Kasumi-1 (cell line): ENCODE results near the gene ARL15.

ENCODE experiments used
- DNase-seq, 2 experiments: peaks; one replicate each; lab custom pipeline; 2025; lab: John Stamatoyannopoulos, UW

The ARL15 gene

DNA sequence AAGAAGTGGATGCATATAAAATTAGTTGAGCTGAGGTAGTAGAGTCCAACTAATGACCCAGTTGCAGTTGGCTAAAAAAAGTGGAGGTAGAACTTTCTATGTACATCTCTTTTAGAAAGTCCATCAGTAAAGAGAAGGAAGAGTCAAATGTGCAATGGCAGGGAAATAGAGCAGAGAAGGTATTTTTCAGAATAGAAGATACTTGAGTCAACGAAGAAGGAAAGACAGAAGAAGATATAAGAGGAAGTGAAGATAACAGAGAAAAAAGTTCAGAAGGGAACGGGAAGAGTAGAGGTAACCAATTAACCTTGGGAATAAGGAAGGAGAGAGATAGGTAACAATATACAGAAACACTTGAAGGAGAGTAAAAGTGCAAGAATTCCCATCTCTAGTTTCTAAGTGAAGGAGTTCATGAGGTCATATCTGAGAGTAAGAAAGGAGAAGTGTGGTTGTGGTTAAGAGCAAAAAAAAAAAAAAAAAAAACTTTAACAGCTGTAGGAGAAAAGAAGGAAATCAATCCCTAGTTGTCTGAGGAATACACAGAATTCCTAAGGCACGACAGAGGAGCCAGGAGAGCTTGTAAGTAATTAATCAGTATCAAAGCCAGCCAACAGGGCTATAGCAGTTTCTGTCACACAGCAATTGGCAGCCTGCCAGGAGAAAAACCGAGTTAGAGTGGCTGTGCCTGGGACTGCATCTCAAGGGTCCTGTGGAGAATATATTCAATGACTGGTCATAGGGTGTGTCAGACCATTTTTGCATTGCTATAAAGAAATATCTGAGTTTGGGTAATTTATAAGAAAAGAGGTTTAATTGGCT lies 61.0 kb downstream of the ARL15 start:
- peak; percentile 73 to 76 for DNase-seq

DNA sequence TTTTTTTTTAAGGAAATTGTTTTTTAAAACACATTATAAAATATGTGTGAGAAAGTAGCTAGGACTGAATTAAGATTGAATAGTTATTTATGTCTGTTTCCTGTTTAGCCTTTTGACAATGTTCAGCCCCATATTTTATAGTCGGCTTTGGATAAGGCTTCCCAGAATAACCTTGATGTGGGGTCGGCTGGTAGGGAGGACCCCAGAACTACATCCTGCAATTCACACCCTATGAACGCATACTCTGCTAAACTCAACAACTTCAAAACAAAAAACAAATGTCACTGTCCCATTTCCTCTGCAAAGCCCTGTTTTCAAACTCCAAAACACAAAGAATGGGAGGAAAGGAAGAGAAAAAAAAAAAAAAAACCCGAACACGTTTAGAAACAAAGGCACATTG lies 63.1 kb downstream of the ARL15 start:
- no peak for DNase-seq

DNA sequence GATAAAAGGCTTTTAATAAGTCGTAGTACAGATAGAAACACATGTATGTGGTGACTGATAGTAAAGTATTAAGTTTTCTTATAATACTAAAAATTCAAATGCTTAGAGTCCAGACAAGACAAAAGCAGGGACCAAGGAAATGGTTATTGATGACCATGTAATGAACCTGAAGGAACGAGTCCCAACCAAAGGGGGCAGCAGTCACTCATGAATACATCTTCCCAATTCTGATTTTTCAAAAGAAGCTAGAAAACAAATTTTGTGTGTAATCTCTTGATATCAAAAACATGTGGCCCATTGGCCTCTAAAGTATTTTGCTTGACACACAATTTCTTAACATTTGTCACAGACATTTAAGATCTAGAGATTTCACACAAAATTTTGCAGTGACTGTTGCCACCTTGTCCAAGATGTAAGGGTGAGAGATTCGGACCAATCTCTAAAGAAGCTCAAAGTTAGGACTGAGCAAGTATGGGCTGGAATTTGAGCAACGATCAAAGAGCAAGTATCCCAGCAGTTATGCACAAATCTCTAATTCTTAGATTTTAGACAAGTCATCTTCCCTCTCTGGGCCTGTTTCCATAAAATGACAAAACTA lies 66.8 kb downstream of the ARL15 start:
- peak; percentile 38 to 74 for DNase-seq

- DNase-seq, result no peak
These were observed 68.1 kb downstream of the ARL15 start for GRCh38 chr5:54242297-54242696.

DNA sequence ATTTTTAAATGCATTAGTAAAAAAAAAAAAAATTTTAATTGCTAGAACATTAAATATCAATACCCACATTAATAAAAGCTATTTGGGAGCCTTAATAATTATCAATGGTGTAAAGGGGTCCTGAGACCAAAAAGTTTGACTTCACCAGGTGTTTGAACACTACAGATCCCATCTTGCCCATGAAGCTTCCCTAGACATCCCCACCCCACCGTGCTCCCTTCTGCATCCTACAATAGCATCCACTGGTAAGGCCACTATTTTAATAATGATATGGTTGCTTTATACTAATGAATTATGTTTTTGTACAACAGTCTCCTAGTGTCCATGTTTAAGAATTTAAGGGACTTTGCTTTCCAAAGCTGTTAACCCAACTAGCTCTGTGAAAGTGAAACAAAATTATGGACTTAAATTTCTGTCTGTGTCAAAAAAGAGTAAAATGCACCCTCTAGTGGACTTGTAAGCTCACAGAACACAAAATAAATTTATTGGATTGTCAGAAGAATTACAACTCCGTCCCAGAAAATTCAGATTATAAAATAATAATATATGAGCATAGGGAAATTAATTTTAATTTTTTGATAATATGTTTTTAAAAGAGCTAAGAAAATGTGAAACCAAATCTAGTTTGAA lies 76.0 kb downstream of the ARL15 start:
- DNase-seq, result peak; percentile 68 to 74

DNA sequence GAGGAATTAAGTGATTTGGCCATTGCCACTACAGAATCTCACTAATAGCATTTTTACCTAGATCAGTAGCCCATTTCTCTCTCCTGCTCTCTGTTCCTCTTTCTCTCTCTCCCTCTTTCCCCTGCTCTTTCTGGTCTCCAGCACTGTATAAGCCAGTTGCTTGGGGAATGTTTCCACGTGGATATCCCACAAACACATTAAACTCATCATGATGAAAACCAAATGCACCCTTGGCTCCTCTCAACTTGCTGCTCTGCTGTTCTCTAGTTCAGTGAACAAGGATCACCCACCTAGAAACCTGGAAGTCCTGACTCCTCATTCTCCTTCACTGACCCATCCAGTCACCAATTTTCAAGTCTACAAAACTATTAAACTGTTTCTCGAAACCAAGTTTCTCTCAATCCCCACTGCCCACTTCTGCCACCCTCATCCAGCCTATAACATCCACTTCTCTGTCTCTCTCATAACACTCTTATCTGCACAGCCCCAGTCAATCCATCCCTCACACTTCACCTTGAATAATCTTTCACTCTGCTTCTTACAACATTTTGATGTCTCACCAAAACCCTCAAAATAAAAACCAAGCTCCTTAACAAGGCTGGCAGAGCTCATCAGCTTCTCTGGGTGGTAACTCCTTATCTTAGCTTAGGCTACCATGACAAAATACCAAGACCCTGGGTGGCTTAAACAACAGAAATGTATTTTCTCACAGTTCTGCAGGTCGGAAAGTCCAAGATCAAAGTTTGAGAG lies 79.3 kb downstream of the ARL15 start:
- DNase-seq, result no peak

DNA sequence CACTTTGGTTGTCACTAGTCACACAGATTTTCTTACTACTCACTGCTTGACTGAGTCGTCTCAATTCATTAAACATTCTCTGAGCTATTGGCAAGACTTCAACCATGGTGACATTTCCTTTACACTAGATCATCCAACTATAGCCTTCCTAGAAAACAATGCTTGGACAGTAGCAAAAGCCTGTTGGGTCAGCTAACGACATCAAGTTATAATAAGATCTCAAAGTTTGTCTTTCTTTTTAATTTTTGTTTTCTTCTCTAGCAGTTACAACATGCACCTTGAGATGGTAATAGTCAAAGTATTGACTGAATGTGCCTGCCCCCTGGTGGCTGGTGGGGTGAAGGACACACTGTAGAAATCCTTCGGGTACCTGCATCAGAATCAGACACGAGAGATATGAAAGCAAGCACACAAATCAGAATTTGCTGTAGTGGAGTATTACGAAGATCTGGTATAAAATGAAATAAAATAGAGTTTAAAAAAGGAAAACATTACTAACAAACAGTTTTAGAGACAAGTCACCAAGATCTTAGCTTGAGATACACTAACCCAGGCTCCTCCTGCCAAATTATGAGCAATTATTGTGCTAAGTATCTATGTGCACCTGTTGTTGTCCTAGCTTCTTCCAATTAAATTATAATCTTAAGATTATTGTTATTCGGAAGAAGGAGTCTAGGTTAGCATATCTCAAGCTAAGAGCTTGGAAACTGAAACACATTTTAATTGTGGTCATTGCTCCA lies 81.2 kb downstream of the ARL15 start:
- peak; percentile 31 to 43 for DNase-seq

DNA sequence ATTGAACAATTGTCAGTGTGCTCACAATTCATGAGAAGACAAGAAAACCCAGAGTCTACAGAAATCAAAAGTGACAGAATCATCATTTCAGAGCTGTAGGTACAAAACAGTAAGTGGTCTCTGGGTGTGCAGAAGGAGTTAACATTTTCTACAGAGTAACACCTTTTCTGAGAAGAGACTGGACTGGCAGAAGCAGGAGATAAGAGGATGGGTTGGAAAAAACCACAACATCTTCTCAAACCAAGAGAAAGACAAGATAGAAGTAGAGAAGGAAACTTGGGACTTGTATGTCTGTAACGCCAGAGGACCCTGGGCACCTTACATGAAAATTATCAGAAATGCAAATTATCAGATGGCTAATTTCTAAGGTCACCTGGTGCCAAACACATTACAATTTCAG lies 82.6 kb downstream of the ARL15 start:
- no peak for DNase-seq

DNA sequence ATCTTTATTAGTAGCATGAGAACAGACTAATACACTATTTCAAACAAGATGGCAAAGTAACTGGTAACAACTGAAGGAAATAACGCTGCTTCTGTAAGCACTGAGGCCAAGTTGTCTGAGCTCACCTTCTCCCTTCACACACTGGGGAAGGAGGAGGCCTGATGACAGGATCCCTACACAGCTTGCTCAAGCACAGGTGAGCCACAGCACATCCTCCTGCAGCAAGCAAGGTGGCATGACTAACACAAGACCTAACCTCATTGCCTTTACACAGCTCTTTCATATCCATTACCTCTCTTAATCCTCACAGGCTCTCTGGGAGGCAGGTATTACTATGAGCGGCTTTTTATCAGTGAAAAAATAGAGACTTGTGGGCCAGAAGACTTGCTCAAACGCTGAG lies 83.3 kb downstream of the ARL15 start:
- no peak for DNase-seq

GRCh38 chr5:54226215-54226614 lies 84.2 kb downstream of the ARL15 start:
- no peak for DNase-seq

GRCh38 chr5:54224103-54224826 lies 86.1 kb downstream of the ARL15 start:
- DNase-seq, result no peak

DNA sequence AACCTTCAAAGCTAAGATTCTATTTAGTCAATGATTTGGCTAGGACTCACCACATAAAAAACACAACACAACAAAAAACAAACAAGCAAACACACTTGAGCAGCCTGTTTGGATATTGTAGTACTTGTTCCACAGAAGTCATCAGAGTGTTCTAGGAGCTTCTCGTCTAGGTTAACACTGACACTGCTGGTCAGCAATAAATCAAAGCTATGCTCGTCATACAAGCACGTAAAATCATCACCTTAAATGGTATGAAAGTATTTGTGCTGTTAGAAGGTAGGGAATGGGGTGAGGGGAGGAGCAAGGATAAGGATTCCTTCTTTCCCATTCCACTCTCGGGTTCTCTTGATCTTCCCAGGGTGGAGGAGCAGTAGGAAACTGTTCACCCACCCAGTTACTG lies 88.0 kb downstream of the ARL15 start:
- DNase-seq, result no peak

DNA sequence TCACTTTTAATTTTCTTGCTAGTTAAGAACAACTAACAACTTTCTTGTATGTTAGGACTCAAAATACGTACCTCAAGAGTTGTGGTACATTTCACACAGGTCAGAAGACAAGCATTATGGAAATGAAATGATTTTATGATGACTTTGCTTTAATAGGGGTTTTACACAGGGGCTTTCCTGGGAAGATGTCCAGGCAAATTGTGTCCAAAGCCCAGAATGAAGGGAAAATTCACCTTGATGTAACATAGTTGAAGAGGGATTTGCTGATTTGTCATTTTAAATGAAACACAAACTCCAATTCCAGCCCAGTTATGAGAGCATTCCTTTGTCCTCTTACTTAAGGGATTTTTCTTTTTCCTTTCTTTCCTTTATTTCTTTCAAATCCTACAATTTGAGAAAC lies 89.2 kb downstream of the ARL15 start:
- no peak for DNase-seq

GRCh38 chr5:54220230-54221040 lies 89.9 kb downstream of the ARL15 start:
- DNase-seq, result no peak

DNA sequence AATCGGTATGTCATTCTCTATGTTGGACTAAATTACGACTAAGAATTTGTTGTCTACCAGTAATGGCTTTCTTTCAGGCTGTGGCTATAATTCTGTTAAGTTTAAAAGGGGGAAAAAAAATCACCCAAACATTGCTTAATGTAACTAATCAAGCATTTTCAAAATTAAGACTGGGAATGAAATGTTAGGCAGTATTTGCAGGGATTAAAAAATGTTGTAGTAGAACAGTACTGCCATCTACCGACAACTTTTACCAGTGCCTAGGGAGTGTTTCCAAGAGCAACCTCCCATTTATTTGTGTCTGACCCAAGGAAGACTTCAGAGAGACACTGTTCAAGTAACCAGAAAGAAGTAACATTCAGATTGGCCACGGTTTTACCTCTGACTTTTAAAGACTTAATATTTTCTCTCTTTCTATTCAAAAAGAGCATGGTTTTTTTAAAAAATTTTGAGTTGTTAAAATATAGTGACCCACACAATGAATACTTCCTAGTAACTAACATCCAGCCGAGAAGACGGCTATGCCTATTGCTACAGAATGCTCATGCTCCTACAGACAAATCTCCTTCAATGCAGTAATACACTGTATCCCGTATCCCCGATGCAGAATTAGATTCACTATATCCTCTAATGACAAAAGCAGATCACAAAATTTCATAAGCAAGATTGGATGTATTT lies 92.4 kb downstream of the ARL15 start:
- peak; percentile 72 to 84 for DNase-seq

DNA sequence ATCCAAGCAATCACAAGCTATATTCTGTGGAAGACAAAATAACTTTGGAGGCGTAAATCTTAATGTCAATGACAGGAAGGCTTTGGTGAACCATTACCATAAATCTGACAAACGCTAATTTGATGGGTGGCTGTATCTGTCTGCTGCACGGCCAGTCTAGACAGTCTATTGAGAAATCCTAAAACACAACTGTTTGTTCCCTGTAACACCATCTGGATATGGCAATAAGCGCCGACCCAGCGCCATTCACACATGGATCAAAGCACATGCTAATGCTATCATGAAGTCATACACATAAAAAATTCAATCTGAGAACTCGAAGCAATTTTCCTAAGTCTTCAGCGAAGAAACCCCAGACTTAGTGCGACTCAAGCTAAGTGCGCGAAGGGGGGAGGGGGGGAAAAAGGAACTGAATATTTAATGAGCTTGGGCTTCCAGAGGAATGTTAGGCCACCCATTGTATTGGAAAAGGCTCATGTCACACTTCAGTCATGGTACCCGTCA lies 95.1 kb downstream of the ARL15 start:
- no peak for DNase-seq

DNA sequence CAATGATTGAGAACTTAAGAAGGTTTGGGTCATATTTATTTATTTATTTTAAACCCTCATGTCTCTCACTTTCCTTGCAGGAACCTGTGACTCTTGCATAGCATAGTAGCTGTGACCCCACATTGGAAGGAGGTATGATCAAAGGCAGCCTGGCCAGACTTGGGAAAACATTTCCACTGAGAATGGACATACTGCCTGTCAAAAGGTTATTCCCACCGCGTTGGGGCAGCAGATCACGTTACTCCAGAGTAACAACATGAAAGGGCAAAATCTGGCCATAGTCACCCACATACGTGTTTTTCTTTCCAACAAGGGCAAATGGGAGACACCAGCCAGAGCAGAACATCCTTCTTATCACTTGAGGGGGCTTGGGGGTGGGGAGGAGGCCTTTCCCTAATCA lies 95.7 kb downstream of the ARL15 start:
- no peak for DNase-seq

- DNase-seq, result no peak
These were observed 98.0 kb downstream of the ARL15 start for GRCh38 chr5:54212331-54212730.

DNA sequence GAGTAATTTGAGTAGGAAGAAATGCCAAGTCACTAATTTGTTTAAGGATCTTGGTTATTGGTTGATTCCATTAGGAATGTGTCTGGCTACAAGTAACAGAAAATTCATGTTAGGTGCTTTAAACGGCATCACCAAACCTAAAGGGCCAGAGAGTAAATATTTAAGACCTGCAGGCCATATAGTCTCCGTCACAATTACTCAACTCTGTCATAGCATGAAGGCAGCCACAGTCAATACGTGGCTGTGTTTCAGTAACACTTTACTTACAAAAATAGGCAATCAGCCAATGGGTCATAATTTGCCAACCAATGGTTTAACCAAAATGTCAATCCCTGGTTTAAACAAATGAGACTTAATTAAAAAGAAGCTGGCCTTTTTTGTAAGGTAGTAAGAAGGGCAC lies 98.5 kb downstream of the ARL15 start:
- no peak for DNase-seq

DNA sequence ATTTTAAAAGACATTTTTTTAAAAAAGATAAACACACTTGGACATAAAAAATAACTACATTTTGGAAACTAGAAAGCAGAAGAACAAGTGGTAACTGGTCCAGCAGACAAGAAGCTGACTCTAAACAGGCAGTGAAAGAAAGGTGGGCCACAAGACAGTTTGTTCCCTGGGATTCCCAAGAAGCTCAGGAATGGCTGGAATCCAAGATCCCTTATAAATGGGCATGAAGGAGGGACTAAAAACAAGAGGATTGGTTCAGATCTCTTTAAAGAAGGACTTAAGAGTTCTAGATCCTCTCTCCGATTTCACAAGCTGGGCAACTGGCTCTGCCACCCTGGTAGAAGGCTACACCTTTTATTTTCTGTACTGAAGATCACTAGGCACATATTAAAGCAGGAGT lies 102.8 kb downstream of the ARL15 start:
- no peak for DNase-seq
